Central memory CD4-positive, alpha-beta T cell (primary cell): ENCODE results near the gene TMEM240.
"Not testable (repeated sequence)": the region's sequence is repeated elsewhere in the genome, so short reads cannot be mapped to it uniquely, and the experiment has no call there.

Experiments used
- DNase-seq: peaks from one replicate; pipeline ENCODE4 v3.0.0; 2022

Gene TMEM240

GRCh38 chr1:1556961-1557360, 16.5 kb upstream of the TMEM240 start:
- DNase-seq: not testable (repeated sequence)

GRCh38 chr1:1556505-1556904, 16.1 kb upstream of the TMEM240 start:
- no peak for DNase-seq

- DNase-seq: no peak
Observed at GRCh38 chr1:1554926-1555915, 14.8 kb upstream of the TMEM240 start.

- no peak for DNase-seq
Observed at GRCh38 chr1:1554550-1554925, 14.1 kb upstream of the TMEM240 start.

GRCh38 chr1:1553821-1554494, 13.5 kb upstream of the TMEM240 start:
- no peak for DNase-seq

- no peak for DNase-seq
Observed at GRCh38 chr1:1552263-1552639, 11.8 kb upstream of the TMEM240 start.

GRCh38 chr1:1551524-1552262, 11.3 kb upstream of the TMEM240 start:
- DNase-seq: no peak

- no peak for DNase-seq
Observed at GRCh38 chr1:1550591-1551432, 10.4 kb upstream of the TMEM240 start.

GRCh38 chr1:1550087-1550486, 9.7 kb upstream of the TMEM240 start:
- no peak for DNase-seq

- no peak for DNase-seq
Observed at GRCh38 chr1:1548591-1548990, 8.2 kb upstream of the TMEM240 start.

- no peak for DNase-seq
Observed at GRCh38 chr1:1547476-1547875, 7.1 kb upstream of the TMEM240 start.

- DNase-seq: no peak
Observed at GRCh38 chr1:1547011-1547410, 6.6 kb upstream of the TMEM240 start.

- DNase-seq: no peak
Observed at GRCh38 chr1:1545946-1546737, 5.7 kb upstream of the TMEM240 start.

GRCh38 chr1:1544544-1544943, 4.1 kb upstream of the TMEM240 start:
- DNase-seq: no peak

- no peak for DNase-seq
Observed at GRCh38 chr1:1543706-1544099, 3.3 kb upstream of the TMEM240 start.

- no peak for DNase-seq
Observed at GRCh38 chr1:1542766-1543705, 2.6 kb upstream of the TMEM240 start.

- no peak for DNase-seq
Observed at GRCh38 chr1:1541956-1542765, 1.7 kb upstream of the TMEM240 start.

- DNase-seq: no peak
Observed at GRCh38 chr1:1540818-1541628, 599 bp upstream of the TMEM240 start.
